Measurements from ENCODE around the gene RHEX.

DNA sequence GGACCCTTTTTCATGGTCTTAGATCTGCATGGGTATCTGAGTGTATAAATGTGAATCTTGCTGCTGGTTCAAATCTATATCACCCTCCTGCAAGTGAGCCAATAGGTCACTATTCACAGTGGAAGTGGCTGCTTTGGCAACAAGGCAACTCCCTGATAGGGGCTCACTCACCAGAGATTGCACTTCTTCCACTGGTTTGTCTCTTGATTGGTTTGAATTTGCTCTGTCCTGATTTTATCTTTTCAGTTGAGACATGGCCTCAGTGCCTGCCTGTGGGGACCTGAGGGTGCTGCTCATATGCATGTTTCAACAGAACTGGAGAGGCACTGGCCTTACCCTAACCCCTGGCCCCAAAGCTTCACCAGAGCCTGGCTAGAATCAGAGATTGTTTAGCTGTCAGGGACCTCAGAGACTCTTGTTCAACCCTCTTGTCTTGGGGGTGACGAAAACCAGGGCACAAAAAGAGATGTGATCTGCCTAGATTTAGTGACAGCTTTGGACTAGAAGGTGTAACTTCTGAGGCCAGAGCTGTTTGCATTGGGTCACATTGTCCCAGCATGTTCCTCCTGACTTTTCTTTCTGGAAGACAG is 47.3 kb downstream of the RHEX start:
- TF ChIP-seq POLR2A (IDR thresholded peaks at IDR 0.05) (no peak), CTCF (IDR thresholded peaks at IDR 0.05) (no peak)

Data from lower leg skin (tissue), 3 donors.